ENCODE data around the gene BABAM2.

The BABAM2 gene

GRCh38 chr2:28360058-28360717 lies 469.7 kb downstream of the BABAM2 start (continued):
- TF ChIP-seq ZNF114 (tag by site-specific recombination; IDR thresholded peaks at IDR 0.05) (no peak), ZBTB7A (tag by site-specific recombination; IDR thresholded peaks at IDR 0.05; ENCODE audit: low read depth) (no peak), ZNF654 (tag by site-specific recombination; IDR thresholded peaks at IDR 0.05; ENCODE audit: low read depth) (no peak), ZNF664 (tag by site-specific recombination; IDR thresholded peaks at IDR 0.05) (no peak), ZBTB11 (tag by site-specific recombination; conservative IDR thresholded peaks at IDR 0.05; ENCODE audit: low read depth) (no peak), KLF1 (tag by site-specific recombination; IDR thresholded peaks at IDR 0.05) (peak; percentile 70; the same call in 1 of the 2 replicates), ZNF169 (tag by site-specific recombination; IDR thresholded peaks at IDR 0.05) (no peak), PRDM10 (tag by site-specific recombination; IDR thresholded peaks at IDR 0.05) (no peak), ZNF544 (tag by site-specific recombination; IDR thresholded peaks at IDR 0.05) (no peak)

GRCh38 chr2:28360718-28361293 lies 470.3 kb downstream of the BABAM2 start:
- Histone ChIP-seq H3K9me3 (ENCODE audit: control insufficient read depth, insufficient read depth, low read depth, low read length) (no peaks in the 10 kb centered on the region), H3K4me3 (ENCODE audit: low read depth, low read length) (no peak overlapping the region), H3K36me3 (ENCODE audit: control insufficient read depth in 2 of 2, insufficient read depth in 1 of 2, low read length in 2 of 2) (no peaks in the 10 kb centered on the region), H3K27ac (ENCODE audit: extremely low read depth, low read depth, low read length) (no peak overlapping the region), H3K4me1 (ENCODE audit: control insufficient read depth, insufficient read depth, low read length) (no peaks in the 10 kb centered on the region; the same call in 1 of the 2 replicates)
- CTCF ChIA-PET = interaction anchor here (0.6 kb wide), 1 partner anchor 23 kb away, joined by 3 read pairs; no protein-coding TSS in a partner anchor
- POLR2A ChIA-PET = interaction anchor here (0.6 to 1.0 kb wide), 3 partner anchors 31 to 608 kb away, joined by 3 to 4 read pairs (median 3); partner anchors contain the start of gene FOSL2
- peak; percentile 22; the same call in 1 of the 2 replicates for TF ChIP-seq ZNF366 (tag by site-specific recombination; conservative IDR thresholded peaks at IDR 0.05)
- peak; percentile 43 for TF ChIP-seq SP7 (tag by site-specific recombination; IDR thresholded peaks at IDR 0.05)
- TF ChIP-seq KLF17 (tag by site-specific recombination; IDR thresholded peaks at IDR 0.05) = peak; percentile 51; the same call in 1 of the 2 replicates
- no peak for TF ChIP-seq ZNF404 (tag by site-specific recombination; IDR thresholded peaks at IDR 0.05)
- TF ChIP-seq ZNF777 (tag by site-specific recombination; IDR thresholded peaks at IDR 0.05; ENCODE audit: borderline replicate concordance) = no peak
- TF ChIP-seq SCRT2 (tag by site-specific recombination; IDR thresholded peaks at IDR 0.05) = peak; percentile 49
- no peak for TF ChIP-seq KLF7 (tag by site-specific recombination; IDR thresholded peaks at IDR 0.05; ENCODE audit: borderline replicate concordance)
- no peak for TF ChIP-seq GLIS1 (tag by site-specific recombination; IDR thresholded peaks at IDR 0.05)
- no peak for TF ChIP-seq KLF10 (tag by site-specific recombination; IDR thresholded peaks at IDR 0.05)
- no peak for TF ChIP-seq ZNF558 (tag by site-specific recombination; IDR thresholded peaks at IDR 0.05)
- TF ChIP-seq ZNF701 (tag by site-specific recombination; IDR thresholded peaks at IDR 0.05) = no peak
- no peak for TF ChIP-seq ZNF530 (tag by site-specific recombination; IDR thresholded peaks at IDR 0.05; ENCODE audit: low read depth)
- no peak for TF ChIP-seq MYNN (tag by site-specific recombination; IDR thresholded peaks at IDR 0.05; ENCODE audit: borderline replicate concordance)
- TF ChIP-seq ZNF596 (tag by site-specific recombination; IDR thresholded peaks at IDR 0.05) = no peak
- TF ChIP-seq ZSCAN23 (tag by site-specific recombination; IDR thresholded peaks at IDR 0.05) = no peak
- no peak for TF ChIP-seq ZNF785 (tag by site-specific recombination; IDR thresholded peaks at IDR 0.05)
- no peak for TF ChIP-seq ZBTB26 (tag by site-specific recombination; optimal IDR thresholded peaks at IDR 0.05)
- no peak for TF ChIP-seq ZNF324 (tag by site-specific recombination; IDR thresholded peaks at IDR 0.05)
- peak; percentile 79 for TF ChIP-seq ZBTB48 (tag by site-specific recombination; IDR thresholded peaks at IDR 0.05)
